ENCODE data around the gene LINS1.

GRCh38 chr15:100569391-100569790 lies 32.6 kb downstream of the LINS1 start:
- TF ChIP-seq GATA3 (IDR thresholded peaks at IDR 0.05; ENCODE audit: low read depth, low read length) (no peak), GATA2 (IDR thresholded peaks at IDR 0.05; ENCODE audit: low read depth, low read length) (no peak)
